H1 (cell line): ENCODE results near the gene GBA2.

Experiments
- BRCA1 ChIP-seq: IDR thresholded peaks from 2 replicates; pipeline ENCODE4 v1.6.1; 2012; ENCODE audit warnings: low read depth, low read length, improper control_type of control experiment
- CREB1 ChIP-seq: IDR thresholded peaks from 2 replicates; pipeline ENCODE4 v1.6.1; 2012; ENCODE audit warnings: inconsistent platforms
- CTCF ChIP-seq, 3 experiments: IDR thresholded peaks; 1 replicate in 2 of 3; 2 replicates in 1 of 3; pipeline versions ENCODE4 v1.5.1 to v1.6.1; 2011; ENCODE audit warnings: low read length in 3 of 3, mild to moderate bottlenecking in 3 of 3, inconsistent platforms in 2 of 3, low read depth in 1 of 3, moderate library complexity in 1 of 3; ENCODE audit not compliant: insufficient read depth in 1 of 3; ENCODE audit errors: control extremely low read depth in 1 of 3
- E2F6 ChIP-seq: IDR thresholded peaks from 2 replicates; pipeline ENCODE4 v1.6.1; 2012; ENCODE audit warnings: inconsistent platforms
- EGR1 ChIP-seq: IDR thresholded peaks from 2 replicates; pipeline ENCODE4 v1.6.1; 2011; ENCODE audit warnings: low read depth, low read length, borderline replicate concordance
- HDAC6 ChIP-seq: IDR thresholded peaks from one replicate; pipeline ENCODE4 v1.7.1; 2012; ENCODE audit warnings: low read depth, mild to moderate bottlenecking, inconsistent platforms, low read length, moderate library complexity
- JUND ChIP-seq: IDR thresholded peaks from 2 replicates; pipeline ENCODE4 v1.6.1; 2011; ENCODE audit warnings: mild to moderate bottlenecking, improper control_type of control experiment, low read length
- MAX ChIP-seq: IDR thresholded peaks from 2 replicates; pipeline ENCODE4 v1.6.1; 2012; ENCODE audit warnings: inconsistent platforms
- POLR2AphosphoS5 ChIP-seq: IDR thresholded peaks from 2 replicates; pipeline ENCODE4 v1.6.1; 2011; ENCODE audit warnings: low read depth, low read length
- RBBP5 ChIP-seq: IDR thresholded peaks from 2 replicates; pipeline ENCODE4 v1.7.1; 2012; ENCODE audit warnings: low read depth, mild to moderate bottlenecking, inconsistent platforms, low read length, moderate library complexity, borderline replicate concordance
- SP4 ChIP-seq: IDR thresholded peaks from 2 replicates; pipeline ENCODE4 v1.6.1; 2012; ENCODE audit warnings: low read length, inconsistent platforms

GRCh38 chr9:35740243-35740642, 8.8 kb downstream of the GBA2 start:
- no peak for TF ChIP-seq CREB1
- no peak for TF ChIP-seq JUND
- TF ChIP-seq E2F6 = no peak
- no peak; the same call in 1 of the 2 replicates for TF ChIP-seq POLR2AphosphoS5
- no peak for TF ChIP-seq CTCF (IDR thresholded peaks at IDR 0.05; ENCODE audit: control extremely low read depth in 1 of 3, insufficient read depth in 1 of 3, low read depth in 1 of 3, low read length in 3 of 3)
- no peak for TF ChIP-seq RBBP5
- no peak for TF ChIP-seq HDAC6
- TF ChIP-seq MAX = no peak
- TF ChIP-seq BRCA1 = no peak
- TF ChIP-seq EGR1 = no peak
- TF ChIP-seq SP4 = no peak
